Measurements from ENCODE around the gene CRISPLD2.
A peak's percentile ranks its signal among the peaks of the same experiment; 100 is the strongest.

- TF ChIP-seq GTF3C2 (IDR thresholded peaks at IDR 0.05; ENCODE audit: borderline replicate concordance, extremely low read depth, insufficient read length) (no peak), MECOM (CRISPR knock-in tag; IDR thresholded peaks at IDR 0.05) (no peak), IFI16 (CRISPR knock-in tag; IDR thresholded peaks at IDR 0.05) (no peak), FOXA3 (CRISPR knock-in tag; conservative IDR thresholded peaks at IDR 0.05 in 1 of 2, IDR thresholded peaks at IDR 0.05 in 1 of 2) (no peak)
- TF ChIP-seq, protein P1, sequence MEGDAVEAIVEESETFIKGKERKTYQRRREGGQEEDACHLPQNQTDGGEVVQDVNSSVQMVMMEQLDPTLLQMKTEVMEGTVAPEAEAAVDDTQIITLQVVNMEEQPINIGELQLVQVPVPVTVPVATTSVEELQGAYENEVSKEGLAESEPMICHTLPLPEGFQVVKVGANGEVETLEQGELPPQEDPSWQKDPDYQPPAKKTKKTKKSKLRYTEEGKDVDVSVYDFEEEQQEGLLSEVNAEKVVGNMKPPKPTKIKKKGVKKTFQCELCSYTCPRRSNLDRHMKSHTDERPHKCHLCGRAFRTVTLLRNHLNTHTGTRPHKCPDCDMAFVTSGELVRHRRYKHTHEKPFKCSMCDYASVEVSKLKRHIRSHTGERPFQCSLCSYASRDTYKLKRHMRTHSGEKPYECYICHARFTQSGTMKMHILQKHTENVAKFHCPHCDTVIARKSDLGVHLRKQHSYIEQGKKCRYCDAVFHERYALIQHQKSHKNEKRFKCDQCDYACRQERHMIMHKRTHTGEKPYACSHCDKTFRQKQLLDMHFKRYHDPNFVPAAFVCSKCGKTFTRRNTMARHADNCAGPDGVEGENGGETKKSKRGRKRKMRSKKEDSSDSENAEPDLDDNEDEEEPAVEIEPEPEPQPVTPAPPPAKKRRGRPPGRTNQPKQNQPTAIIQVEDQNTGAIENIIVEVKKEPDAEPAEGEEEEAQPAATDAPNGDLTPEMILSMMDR (IDR thresholded peaks at IDR 0.05 in 2 of 3, conservative IDR thresholded peaks at IDR 0.05 in 1 of 3; ENCODE audit: insufficient read depth in 2 of 3, low read depth in 1 of 3, low read length in 3 of 3): peak; percentile 91 to 98 (median 93)
These were observed 132.8 kb downstream of the CRISPLD2 start for GRCh38 chr16:84952335-84953189.
